GM23338 (cell line): ENCODE results near the gene RAX2. TPM values are rescaled to one million over a fixed set of nuclear protein-coding genes. Genes with fewer than 3 reads are reported as not detected.

Experiments
- ATAC-seq: fragments of 200-7000 bp; cut with Tn5 transposase; 3 replicates; pipeline ENCODE4 v1.9.1; 2020
- DNase-seq: peaks from one replicate; pipeline ENCODE4 v3.0.0-alpha.2; 2015; ENCODE audit warnings: low spot score
- H2AFZ ChIP-seq: fragments of 200-600 bp; sonication (generic); 2 replicates; pipeline ENCODE4 v1.8.0; 2016; ENCODE audit warnings: antibody characterized with exemption, mild to moderate bottlenecking, moderate library complexity
- H3F3A ChIP-seq: fragments of 200-600 bp; sonication (generic); replicated peaks from 2 replicates; pipeline ENCODE4 v1.8.0; 2017; ENCODE audit warnings: antibody characterized with exemption, mixed run types, low read depth
- H3K27ac ChIP-seq: fragments of 200-600 bp; sonication (generic); 2 replicates; pipeline ENCODE4 v1.6.1; 2016; ENCODE audit warnings: low read depth
- H3K27me3 ChIP-seq: fragments of 200-600 bp; sonication (generic); 2 replicates; pipeline ENCODE4 v1.8.0; 2016; ENCODE audit warnings: mild to moderate bottlenecking, mixed run types, moderate library complexity; ENCODE audit not compliant: insufficient read depth
- H3K36me3 ChIP-seq: fragments of 200-600 bp; sonication (generic); 2 replicates; pipeline ENCODE4 v1.8.0; 2016; ENCODE audit warnings: mild to moderate bottlenecking; ENCODE audit not compliant: insufficient read depth
- H3K4me1 ChIP-seq: fragments of 200-600 bp; sonication (generic); 2 replicates; pipeline ENCODE4 v1.8.0; 2016; ENCODE audit warnings: mild to moderate bottlenecking, moderate library complexity; ENCODE audit not compliant: insufficient read depth
- H3K4me2 ChIP-seq: fragments of 200-600 bp; sonication (generic); 2 replicates; pipeline ENCODE4 v1.7.1; 2017; ENCODE audit warnings: mixed run types
- H3K4me3 ChIP-seq: fragments of 200-600 bp; sonication (generic); 2 replicates; pipeline ENCODE4 v1.6.1; 2016; ENCODE audit warnings: mixed run types
- H3K79me2 ChIP-seq: fragments of 200-600 bp; sonication (generic); replicated peaks from 2 replicates; pipeline ENCODE4 v1.8.0; 2017; ENCODE audit warnings: mild to moderate bottlenecking; ENCODE audit not compliant: insufficient read depth
- H3K9me2 ChIP-seq: fragments of 200-600 bp; sonication (generic); 2 replicates; pipeline ENCODE4 v1.8.0; 2017; ENCODE audit not compliant: insufficient read depth
- H4K20me1 ChIP-seq: fragments of 200-600 bp; sonication (generic); replicated peaks from 2 replicates; pipeline ENCODE4 v1.8.0; 2017; ENCODE audit warnings: mild to moderate bottlenecking; ENCODE audit not compliant: insufficient read depth
- H3K27ac Mint-ChIP-seq: 2 replicates; pipeline ENCODE4 v1.8.0; 2020; ENCODE audit warnings: inconsistent platforms, mild to moderate bottlenecking, moderate library complexity, mixed read lengths
- H3K27me3 Mint-ChIP-seq: 3 replicates; pipeline ENCODE4 v1.8.0; 2022; ENCODE audit warnings: low read depth, mild to moderate bottlenecking, moderate library complexity, mixed read lengths, inconsistent platforms; ENCODE audit not compliant: insufficient read depth, poor library complexity
- H3K36me3 Mint-ChIP-seq: 3 replicates; pipeline ENCODE4 v1.8.0; 2021; ENCODE audit warnings: low read depth, mild to moderate bottlenecking, inconsistent platforms, moderate library complexity, mixed read lengths
- H3K4me1 Mint-ChIP-seq: 3 replicates; pipeline ENCODE4 v1.8.0; 2020; ENCODE audit warnings: mild to moderate bottlenecking, inconsistent platforms, mixed read lengths
- H3K4me3 Mint-ChIP-seq: 3 replicates; pipeline ENCODE4 v1.8.0; 2021; ENCODE audit warnings: moderate library complexity, mild to moderate bottlenecking, inconsistent platforms, mixed read lengths
- H3K9me3 Mint-ChIP-seq: 3 replicates; pipeline ENCODE4 v1.8.0; 2020; ENCODE audit warnings: moderate library complexity, mild to moderate bottlenecking, inconsistent platforms, mixed read lengths
- CREB1 ChIP-seq: fragments of 250-450 bp; sonication (Bioruptor Pico); IDR thresholded peaks from 2 replicates; pipeline ENCODE4 v1.5.0; 2020; ENCODE audit warnings: low read depth, mild to moderate bottlenecking, moderate library complexity
- CTCF ChIP-seq, 2 experiments: fragments of 200-600 bp in 1 of 2; sonication (generic) in 1 of 2; conservative IDR thresholded peaks; 2 replicates each; pipeline versions ENCODE4 v1.5.1 to v1.6.1; 2016 to 2017; ENCODE audit warnings: antibody characterized with exemption in 2 of 2, low read depth in 2 of 2, mild to moderate bottlenecking in 2 of 2, moderate library complexity in 1 of 2
- ETS1 ChIP-seq: IDR thresholded peaks from 2 replicates; pipeline ENCODE4 v1.6.1; 2016; ENCODE audit warnings: antibody characterized with exemption
- EZH2 ChIP-seq: fragments of 200-600 bp; sonication (generic); IDR thresholded peaks from one replicate; pipeline ENCODE4 v1.8.0; 2017; ENCODE audit warnings: antibody characterized with exemption, mild to moderate bottlenecking, low read depth; ENCODE audit not compliant: unreplicated experiment
- EZH2phosphoT487 ChIP-seq: fragments of 200-600 bp; sonication (generic); IDR thresholded peaks from one replicate; pipeline ENCODE4 v1.8.1; 2018; ENCODE audit warnings: antibody characterized with exemption; ENCODE audit not compliant: unreplicated experiment
- JUNB ChIP-seq: IDR thresholded peaks from one replicate; pipeline ENCODE4 v1.6.1; 2016; ENCODE audit warnings: antibody characterized with exemption; ENCODE audit not compliant: unreplicated experiment
- NANOG ChIP-seq: IDR thresholded peaks from 2 replicates; pipeline ENCODE4 v1.6.1; 2016; ENCODE audit warnings: antibody characterized with exemption, borderline replicate concordance
- POLR2AphosphoS5 ChIP-seq: IDR thresholded peaks from 2 replicates; pipeline ENCODE4 v1.6.1; 2016; ENCODE audit warnings: antibody characterized with exemption, low read depth
- REST ChIP-seq: IDR thresholded peaks from one replicate; pipeline ENCODE4 v1.6.1; 2018; ENCODE audit warnings: antibody characterized with exemption; ENCODE audit not compliant: unreplicated experiment
- STAT1 ChIP-seq: IDR thresholded peaks from one replicate; pipeline ENCODE4 v1.6.1; 2016; ENCODE audit warnings: antibody characterized with exemption; ENCODE audit not compliant: unreplicated experiment
- ZNF114 ChIP-seq: fragments of 250-450 bp; sonication (Bioruptor Pico); IDR thresholded peaks from 2 replicates; pipeline ENCODE4 v1.5.0; 2020; ENCODE audit warnings: mild to moderate bottlenecking, moderate library complexity
- ZNF331 ChIP-seq: fragments of 250-450 bp; sonication (Bioruptor Pico); IDR thresholded peaks from 2 replicates; pipeline ENCODE4 v1.5.0; 2020; ENCODE audit warnings: low read depth, mild to moderate bottlenecking, moderate library complexity
- ZNF462 ChIP-seq: fragments of 250-450 bp; sonication (Bioruptor Pico); IDR thresholded peaks from 2 replicates; pipeline ENCODE4 v1.5.0; 2020; ENCODE audit warnings: mild to moderate bottlenecking, moderate library complexity
- polyA plus RNA-seq: library from polyadenylated mRNA; unstranded; fragments of >200 nt; fragmentation: Nextera tagmentation; extraction: Ambion mirVana; gene quantifications from 2 replicates; pipeline ENCODE4 v1.2.1, GENCODE V29; 2016
- total RNA-seq: library from RNA; depleted of rRNA; stranded (reverse); fragments of >200 nt; shearing (Covaris generic); gene quantifications from 2 replicates; pipeline ENCODE4 v1.2.3, GENCODE V29; 2014

Gene RAX2
- total and polyA plus RNA-seq, 2 experiments from 2014 or later: 0.13 TPM; not detected in 1

DNA sequence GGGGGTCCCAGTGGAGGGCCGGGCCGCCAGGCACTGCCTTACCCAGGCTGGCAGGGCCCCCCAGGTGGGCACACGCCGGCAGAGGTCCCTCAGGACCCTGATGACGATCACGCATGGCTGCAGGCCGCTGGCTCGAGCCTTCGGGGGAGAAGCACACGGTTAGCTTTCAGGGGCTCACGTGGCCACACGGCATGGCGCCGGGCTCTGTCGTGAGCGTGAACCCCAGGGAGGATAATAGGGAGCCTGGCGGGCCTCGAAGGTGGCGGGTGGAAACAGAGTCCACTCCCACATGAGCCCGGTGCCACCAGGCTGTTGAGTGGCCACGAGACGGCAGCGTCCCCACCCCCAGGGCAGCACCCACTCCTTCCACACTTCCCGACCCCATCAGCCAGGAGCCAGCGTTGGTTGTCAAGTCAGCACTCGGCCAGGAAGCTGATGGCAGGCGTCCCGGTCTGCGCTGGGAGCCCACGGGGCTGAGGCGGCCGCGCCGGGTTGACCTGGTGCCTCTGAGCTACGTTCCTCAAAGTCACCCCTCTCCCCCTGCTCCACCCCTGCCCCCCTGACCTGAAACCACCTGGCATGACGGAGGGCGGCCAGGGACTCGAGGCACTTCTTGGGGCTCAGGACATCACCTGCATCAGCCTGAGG lies 38.8 kb upstream of the RAX2 start:
- no peaks in the 10 kb centered on the region for H3K27me3 ChIP-seq
- no peaks in the 10 kb centered on the region for H3K79me2 ChIP-seq
- no peak overlapping the region for H2AFZ ChIP-seq
- Mint-ChIP-seq H3K4me1 (no peaks in the 10 kb centered on the region; the same call in 2 of the 3 replicates), H3K27me3 (peaks cover 10% of the 10 kb centered on the region), H3K36me3 (peaks cover 4% of the 10 kb centered on the region; the same call in 2 of the 3 replicates), H3K9me3 (peaks cover 4% of the 10 kb centered on the region), H3K4me3 (no peak overlapping the region), H3K27ac (no peak overlapping the region)
- H3K9me2 ChIP-seq: no peaks in the 10 kb centered on the region
- no peaks in the 10 kb centered on the region for H3K4me1 ChIP-seq
- H4K20me1 ChIP-seq: no peaks in the 10 kb centered on the region
- H3K4me2 ChIP-seq: no peak overlapping the region
- peak; percentile 27; the same call in 2 of the 3 replicates for ATAC-seq
- no peak overlapping the region for H3K4me3 ChIP-seq
- no peaks in the 10 kb centered on the region for H3K36me3 ChIP-seq
- no peak overlapping the region for H3K27ac ChIP-seq
- no peak for DNase-seq
- no peak for TF ChIP-seq STAT1
- no peak for TF ChIP-seq NANOG
- TF ChIP-seq JUNB: no peak
- TF ChIP-seq CTCF (conservative IDR thresholded peaks at IDR 0.05; ENCODE audit: low read depth in 2 of 2): no peak
- TF ChIP-seq ZNF114 (CRISPR knock-in tag): no peak
- no peak for TF ChIP-seq CREB1 (CRISPR knock-in tag)
- TF ChIP-seq REST: no peak
- no peak for TF ChIP-seq EZH2
- TF ChIP-seq POLR2AphosphoS5: no peak
- TF ChIP-seq EZH2phosphoT487: no peak
- TF ChIP-seq ZNF331: no peak
- no peak for TF ChIP-seq ETS1
- TF ChIP-seq ZNF462 (CRISPR knock-in tag): no peak
- peaks cover 9% of the 10 kb centered on the region for H3F3A ChIP-seq
